B cell (primary cell): ENCODE results near the gene CFAP77.

Source experiments
- EZH2 ChIP-seq: IDR thresholded peaks from 2 replicates; pipeline ENCODE4 v1.6.1; 2012; ENCODE audit warnings: borderline replicate concordance, low read depth, mild to moderate bottlenecking, moderate library complexity, low read length; ENCODE audit not compliant: insufficient read depth, poor library complexity, severe bottlenecking
- TF ChIP-seq, protein P1 (sequence below): fragments of 200-600 bp; IDR thresholded peaks from one replicate; pipeline ENCODE4 v1.8.0; 2022; ENCODE audit warnings: antibody characterized with exemption, mild to moderate bottlenecking

DNA sequence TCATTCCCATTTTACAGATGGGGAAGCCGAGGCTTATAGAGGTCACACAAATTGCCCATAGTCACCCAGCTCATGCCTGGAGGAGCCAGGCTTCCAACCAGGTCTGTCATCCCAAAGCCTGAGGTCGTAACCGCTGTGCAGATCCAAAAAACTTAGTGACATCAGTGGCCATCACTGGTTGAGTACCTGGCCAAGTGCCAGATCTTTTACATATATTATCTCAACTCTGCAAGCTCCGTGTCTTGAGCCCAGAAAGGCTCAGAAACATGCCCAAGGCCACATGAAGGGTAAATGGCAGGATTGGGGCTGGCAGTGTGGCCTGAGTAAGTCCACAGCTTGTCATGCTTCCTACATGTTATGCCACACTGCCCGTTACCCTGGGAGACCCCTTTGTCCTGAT, 13.5 kb downstream of the CFAP77 start:
- TF ChIP-seq, protein P1, sequence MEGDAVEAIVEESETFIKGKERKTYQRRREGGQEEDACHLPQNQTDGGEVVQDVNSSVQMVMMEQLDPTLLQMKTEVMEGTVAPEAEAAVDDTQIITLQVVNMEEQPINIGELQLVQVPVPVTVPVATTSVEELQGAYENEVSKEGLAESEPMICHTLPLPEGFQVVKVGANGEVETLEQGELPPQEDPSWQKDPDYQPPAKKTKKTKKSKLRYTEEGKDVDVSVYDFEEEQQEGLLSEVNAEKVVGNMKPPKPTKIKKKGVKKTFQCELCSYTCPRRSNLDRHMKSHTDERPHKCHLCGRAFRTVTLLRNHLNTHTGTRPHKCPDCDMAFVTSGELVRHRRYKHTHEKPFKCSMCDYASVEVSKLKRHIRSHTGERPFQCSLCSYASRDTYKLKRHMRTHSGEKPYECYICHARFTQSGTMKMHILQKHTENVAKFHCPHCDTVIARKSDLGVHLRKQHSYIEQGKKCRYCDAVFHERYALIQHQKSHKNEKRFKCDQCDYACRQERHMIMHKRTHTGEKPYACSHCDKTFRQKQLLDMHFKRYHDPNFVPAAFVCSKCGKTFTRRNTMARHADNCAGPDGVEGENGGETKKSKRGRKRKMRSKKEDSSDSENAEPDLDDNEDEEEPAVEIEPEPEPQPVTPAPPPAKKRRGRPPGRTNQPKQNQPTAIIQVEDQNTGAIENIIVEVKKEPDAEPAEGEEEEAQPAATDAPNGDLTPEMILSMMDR = no peak
- no peak for TF ChIP-seq EZH2
